ENCODE results near the gene SLC12A4.

Gene SLC12A4

GRCh38 chr16:67963292-67963661 is 5.2 kb downstream of the SLC12A4 start:
- no peak for DNase-seq (ENCODE audit: low spot score)

- DNase-seq (ENCODE audit: low spot score): no peak
Measured at GRCh38 chr16:67962135-67962534, 6.3 kb downstream of the SLC12A4 start.

GRCh38 chr16:67961551-67961957 is 6.9 kb downstream of the SLC12A4 start:
- no peak for DNase-seq (ENCODE audit: low spot score)

GRCh38 chr16:67959536-67960329 is 8.7 kb downstream of the SLC12A4 start:
- DNase-seq (ENCODE audit: low spot score): no peak

GRCh38 chr16:67957622-67958021 is 10.8 kb downstream of the SLC12A4 start:
- no peak for DNase-seq (ENCODE audit: low spot score)

GRCh38 chr16:67954421-67955196 is 13.8 kb downstream of the SLC12A4 start:
- no peak for DNase-seq (ENCODE audit: low spot score)

- no peak for DNase-seq (ENCODE audit: low spot score)
Measured at GRCh38 chr16:67953641-67954375, 14.6 kb downstream of the SLC12A4 start.

- no peak for DNase-seq (ENCODE audit: low spot score)
Measured at GRCh38 chr16:67951485-67951884, 17.0 kb downstream of the SLC12A4 start.

- no peak for DNase-seq (ENCODE audit: low spot score)
Measured at GRCh38 chr16:67950335-67950843, 18.0 kb downstream of the SLC12A4 start.

GRCh38 chr16:67949645-67950044 is 18.8 kb downstream of the SLC12A4 start:
- DNase-seq (ENCODE audit: low spot score): no peak

GRCh38 chr16:67948015-67948414 is 20.4 kb downstream of the SLC12A4 start:
- DNase-seq (ENCODE audit: low spot score): no peak

GRCh38 chr16:67946966-67947558 is 21.4 kb downstream of the SLC12A4 start:
- no peak for DNase-seq (ENCODE audit: low spot score)

- DNase-seq (ENCODE audit: low spot score): no peak
Measured at GRCh38 chr16:67946128-67946569, 22.3 kb downstream of the SLC12A4 start.

- DNase-seq (ENCODE audit: low spot score): no peak
Measured at GRCh38 chr16:67945392-67945933, 23.0 kb downstream of the SLC12A4 start.

- DNase-seq (ENCODE audit: low spot score): no peak
Measured at GRCh38 chr16:67944690-67945391, 23.6 kb downstream of the SLC12A4 start.

GRCh38 chr16:67943619-67944504 is 24.6 kb downstream of the SLC12A4 start, which contains the start of gene LCAT:
LCAT (minus strand) TSS chr16:67944120; CDS start chr16:67944101, 19 bp downstream.
- DNase-seq (ENCODE audit: low spot score): no peak

GRCh38 chr16:67943256-67943618 is 25.2 kb downstream of the SLC12A4 start:
- no peak for DNase-seq (ENCODE audit: low spot score)

GRCh38 chr16:67942510-67943255 is 25.8 kb downstream of the SLC12A4 start:
- no peak for DNase-seq (ENCODE audit: low spot score)

- DNase-seq (ENCODE audit: low spot score): peak; percentile 75
Measured at GRCh38 chr16:67942200-67942509, 26.3 kb downstream of the SLC12A4 start.
